Lung (tissue), 12 donors: ENCODE measurements around the gene MRGPRF. TPM values are rescaled to one million over a fixed set of nuclear protein-coding genes. Genes with fewer than 3 reads are reported as not detected.

Experiments
- ATAC-seq: fragments of 200-7000 bp; cut with Tn5 transposase; one replicate; pipeline ENCODE4 v1.9.1; 2020; ENCODE audit warnings: moderate number of reproducible peaks; ENCODE audit not compliant: insufficient read depth, low FRiP score
- DNase-seq, 3 donors: peaks; one replicate each; pipeline ENCODE4 v3.0.0-alpha.2; 2013 to 2017
- H3K27ac ChIP-seq, 2 donors: one replicate each; pipeline ENCODE4 v1.5.1; 2013; ENCODE audit warnings: mild to moderate bottlenecking in 2 of 2, moderate library complexity in 2 of 2, control low read depth in 1 of 2, inconsistent platforms in 1 of 2, low read depth in 1 of 2, low read length in 1 of 2
- H3K27me3 ChIP-seq, 3 donors: one replicate each; pipeline ENCODE4 v1.5.1; 2013; ENCODE audit warnings: low read length in 2 of 3; ENCODE audit not compliant: control insufficient read depth in 3 of 3, insufficient read depth in 3 of 3
- H3K36me3 ChIP-seq, 4 donors: one replicate each; pipeline ENCODE4 v1.5.1; 2013; ENCODE audit warnings: low read length in 4 of 4, mild to moderate bottlenecking in 1 of 4, moderate library complexity in 1 of 4; ENCODE audit not compliant: control insufficient read depth in 4 of 4, insufficient read depth in 4 of 4
- H3K4me1 ChIP-seq, 5 donors: one replicate each; pipeline ENCODE4 v1.5.1; 2013; ENCODE audit warnings: low read length in 5 of 5, mild to moderate bottlenecking in 2 of 5, moderate library complexity in 1 of 5; ENCODE audit not compliant: control insufficient read depth in 5 of 5, insufficient read depth in 5 of 5
- H3K4me3 ChIP-seq: one replicate; pipeline ENCODE4 v1.5.1; 2013; ENCODE audit warnings: mild to moderate bottlenecking, control low read depth, moderate library complexity
- H3K9ac ChIP-seq, 2 donors: one replicate each; pipeline ENCODE4 v1.5.1; 2013; ENCODE audit warnings: low read length in 2 of 2, control low read depth in 1 of 2; ENCODE audit not compliant: insufficient read depth in 1 of 2
- H3K9me3 ChIP-seq, 4 donors: one replicate each; pipeline ENCODE4 v1.5.1; 2013; ENCODE audit warnings: low read length in 3 of 4, mild to moderate bottlenecking in 1 of 4, moderate library complexity in 1 of 4; ENCODE audit not compliant: control insufficient read depth in 4 of 4, insufficient read depth in 3 of 4
- CTCF ChIP-seq: IDR thresholded peaks from 2 replicates; pipeline ENCODE4 v1.5.1; 2012; ENCODE audit warnings: mild to moderate bottlenecking; ENCODE audit errors: control extremely low read depth, extremely low read depth
- WGBS, 2 donors: extraction: QIAGEN DNeasy Blood & Tissue Kit; methylation state at CpG; one replicate each; pipeline ENCODE4 v1.1.7; 2013; 5-methylcytosine and 5-hydroxymethylcytosine counted together
- polyA plus RNA-seq, 2 donors: library from polyadenylated mRNA; stranded (reverse); fragments of 200-250 nt; gene quantifications; one replicate each; pipeline ENCODE4 v1.2.1, GENCODE V29; 2013
- total RNA-seq, 2 donors: library from RNA; depleted of rRNA in 1 of 2; stranded (reverse); fragments of >200 nt in 1 of 2; gene quantifications; one replicate each; pipeline ENCODE4 v1.2.1, GENCODE V29; 2014 to 2021
- donor health status: control.
- donor health status: control.
- donor health status: Bipolar disorder and iron deficiency.
- donor health status: healthy.
- donor health status: DM: yes; HTN: yes; CAD: no.

Gene MRGPRF
- total and polyA plus RNA-seq, 4 donors = 9.2 to 16.8 (median 12.2) TPM

GRCh38 chr11:68997995-68998348 lies 15.1 kb downstream of the MRGPRF start:
- H3K36me3 ChIP-seq = no peaks in the 10 kb centered on the region
- no peaks in the 10 kb centered on the region for H3K9me3 ChIP-seq
- no peak for TF ChIP-seq CTCF
- no peak overlapping the region for H3K27ac ChIP-seq
- no peak for ATAC-seq
- H3K9ac ChIP-seq = no peak overlapping the region
- no peak for DNase-seq
- H3K27me3 ChIP-seq = peaks cover 0 to 1% (median 0%) of the 10 kb centered on the region in 3 donors
- H3K4me3 ChIP-seq = no peak overlapping the region
- peaks cover 0 to 19% (median 4%) of the 10 kb centered on the region in 5 donors for H3K4me1 ChIP-seq

- H3K27me3 ChIP-seq = peaks cover 0 to 4% (median 0%) of the 10 kb centered on the region in 3 donors
- WGBS, 2 donors = 86 to 93% methylated on average over 19 of the region's 19 CpGs
- H3K4me3 ChIP-seq = no peak overlapping the region
- H3K4me1 ChIP-seq = peaks cover 0 to 19% (median 4%) of the 10 kb centered on the region in 5 donors
- ATAC-seq (no peak), DNase-seq (no peak)
- H3K9ac ChIP-seq = no peak overlapping the region
- no peak overlapping the region for H3K27ac ChIP-seq
- no peaks in the 10 kb centered on the region for H3K36me3 ChIP-seq
- TF ChIP-seq CTCF = no peak
- peaks cover 0 to 2% (median 0%) of the 10 kb centered on the region in 4 donors for H3K9me3 ChIP-seq
Measured at GRCh38 chr11:68997124-68997994, 15.7 kb downstream of the MRGPRF start.

GRCh38 chr11:68996376-68997123 lies 16.5 kb downstream of the MRGPRF start:
- Histone ChIP-seq H3K9me3 (peaks cover 0 to 2% (median 0%) of the 10 kb centered on the region in 4 donors), H3K4me3 (no peak overlapping the region), H3K36me3 (no peaks in the 10 kb centered on the region), H3K9ac (no peak overlapping the region), H3K27ac (no peak overlapping the region), H3K4me1 (peaks cover 0 to 19% (median 4%) of the 10 kb centered on the region in 5 donors), H3K27me3 (peaks cover 0 to 4% (median 0%) of the 10 kb centered on the region in 3 donors)
- 93 to 96% methylated on average over 24 of the region's 24 CpGs for WGBS, 2 donors
- DNase-seq (no peak), ATAC-seq (no peak)
- TF ChIP-seq CTCF = no peak
